GM12878 (cell line): ENCODE results near the gene ACTR1B. TPM values are rescaled to one million over a fixed set of nuclear protein-coding genes. Genes with fewer than 3 reads are reported as not detected.

Experiments used
- ATAC-seq: fragments of 200-7000 bp; cut with Tn5 transposase; 3 replicates; pipeline ENCODE4 v1.9.1; 2020; ENCODE audit warnings: mild to moderate bottlenecking, moderate library complexity
- BruUV-seq: library from RNA; stranded (reverse); fragments of 400-500 nt; replicated peaks from 2 replicates; lab custom pipeline; 2021; lab: Mats Ljungman, UMichigan
- CTCF ChIA-PET: fragments of 300-600 bp; sonication (Branson Sonifier 250); formaldehyde crosslinking; extraction: SDS; loops from one replicate; lab custom pipeline; 2021; ENCODE audit warnings: inconsistent platforms; lab: Yijun Ruan, JAX
- POLR2A ChIA-PET: fragments of 350-600 bp; formaldehyde crosslinking; extraction: SDS; loops from one replicate; lab custom pipeline; 2021; ENCODE audit warnings: inconsistent platforms; lab: Charles Lee
- RAD21 ChIA-PET: fragments of 300-600 bp; sonication (Branson Sonifier 250); formaldehyde crosslinking; loops from one replicate; lab custom pipeline; 2023; ENCODE audit warnings: antibody characterized with exemption; ENCODE audit not compliant: unreplicated experiment; lab: Charles Lee
- SMC1A ChIA-PET: fragments of 300-600 bp; sonication (Branson Sonifier 250); formaldehyde crosslinking; loops from one replicate; lab custom pipeline; 2023; ENCODE audit not compliant: unreplicated experiment, uncharacterized antibody; lab: Charles Lee
- DNase-seq: peaks from one replicate; pipeline ENCODE4 v3.0.0-alpha.2; 2011; ENCODE audit warnings: low read depth, low spot score
- FAIRE-seq: peaks from 3 replicates; lab custom pipeline; 2011; peaks lifted over from hg19 to GRCh38; lab: Jason Lieb, UNC
- H2AFZ ChIP-seq: 2 replicates; pipeline ENCODE4 v1.6.0; 2011; ENCODE audit warnings: low read depth, low read length, control low read depth; ENCODE audit not compliant: control insufficient read depth
- H3K27ac ChIP-seq: 2 replicates; pipeline ENCODE4 v1.5.1; 2011; ENCODE audit warnings: control low read depth; ENCODE audit not compliant: control insufficient read depth, insufficient read depth
- H3K27me3 ChIP-seq, 2 experiments: replicated peaks in 1 of 2; 2 replicates each; pipeline versions ENCODE4 v1.6.0 to v1.6.1; 2011; ENCODE audit warnings: low read length in 1 of 2; ENCODE audit not compliant: control insufficient read depth in 2 of 2, insufficient read depth in 2 of 2
- H3K36me3 ChIP-seq, 2 experiments: 2 replicates each; pipeline ENCODE4 v1.5.1; 2011; ENCODE audit warnings: low read length in 1 of 2; ENCODE audit not compliant: control insufficient read depth in 2 of 2, insufficient read depth in 2 of 2
- H3K4me1 ChIP-seq: 2 replicates; pipeline ENCODE4 v1.6.1; 2011; ENCODE audit warnings: mild to moderate bottlenecking, low read length, moderate library complexity, mixed read lengths; ENCODE audit not compliant: control insufficient read depth, insufficient read depth
- H3K4me2 ChIP-seq: 2 replicates; pipeline ENCODE4 v1.6.0; 2011; ENCODE audit warnings: control low read depth; ENCODE audit not compliant: control insufficient read depth, insufficient read depth
- H3K4me3 ChIP-seq: fragments of 200-600 bp; sonication (generic); 2 replicates; pipeline ENCODE4 v1.5.1; 2016
- H3K79me2 ChIP-seq: 2 replicates; pipeline ENCODE4 v1.6.0; 2011; ENCODE audit warnings: low read length; ENCODE audit not compliant: control insufficient read depth, insufficient read depth
- H3K9ac ChIP-seq: 2 replicates; pipeline ENCODE4 v1.8.0; 2011; ENCODE audit warnings: low read length, control low read depth, mixed read lengths; ENCODE audit not compliant: control insufficient read depth, insufficient read depth
- H3K9me3 ChIP-seq: replicated peaks from 3 replicates; pipeline ENCODE4 v1.5.1; 2011; ENCODE audit warnings: mild to moderate bottlenecking, low read length; ENCODE audit not compliant: control insufficient read depth, insufficient read depth
- H4K20me1 ChIP-seq: 2 replicates; pipeline ENCODE4 v1.6.0; 2011; ENCODE audit not compliant: control insufficient read depth, insufficient read depth
- ATF7 ChIP-seq: fragments of 450-650 bp; IDR thresholded peaks from 2 replicates; pipeline ENCODE4 v1.6.1; 2016; ENCODE audit warnings: low read depth, mild to moderate bottlenecking
- PAX8 ChIP-seq: fragments of 450-650 bp; IDR thresholded peaks from 2 replicates; pipeline ENCODE4 v1.6.1; 2017; ENCODE audit warnings: mild to moderate bottlenecking, moderate library complexity
- RCOR1 ChIP-seq: conservative IDR thresholded peaks from 2 replicates; pipeline ENCODE4 v1.6.1; 2012; ENCODE audit warnings: low read depth, low read length, improper control_type of control experiment
- ZNF384 ChIP-seq: IDR thresholded peaks from 2 replicates; pipeline ENCODE4 v1.6.1; 2012; ENCODE audit warnings: low read depth, mild to moderate bottlenecking, low read length, improper control_type of control experiment, borderline replicate concordance
- WGBS: methylation state at CpG from one replicate; pipeline ENCODE4 v1.1.6; 2016; ENCODE audit warnings: low lambda C conversion rate; ENCODE audit not compliant: insufficient replicate concordance, insufficient coverage; ENCODE audit errors: missing lambda C conversion rate; 5-methylcytosine and 5-hydroxymethylcytosine counted together
- in situ Hi-C: fragments of 300-500 bp; cut with MboI; formaldehyde crosslinking; loops from 9 replicates; pipeline ENCODE4 v1.14.3; 2018; ENCODE audit warnings: mixed read lengths
- intact Hi-C: fragments of 100-400 bp; cut with micrococcal nuclease; formaldehyde crosslinking; loops from one replicate; pipeline ENCODE4 v1.14.2; 2022; ENCODE audit not compliant: unreplicated experiment
- polyA plus RNA-seq, 11 experiments: library from polyadenylated mRNA; depleted of rRNA in 4 of 11; unstranded in 6 of 11; stranded (reverse) in 5 of 11; fragments of >200 nt; fragmentation: Nextera tagmentation in 4 of 11; fragmentation: Illumina TruSeq in 1 of 11; extraction: Ambion mirVana in 4 of 11; extraction: Trizol in 1 of 11; gene quantifications; 1 replicate in 1 of 11; 2 replicates in 10 of 11; pipeline versions ENCODE4 v1.2.1 to v1.2.3, GENCODE V29; 2011 to 2016; ENCODE audit warnings: inconsistent platforms in 2 of 11, missing spikeins in 2 of 11, low read depth in 1 of 11
- total RNA-seq, 4 experiments: library from RNA; depleted of rRNA in 3 of 4; stranded (reverse); fragments of >200 nt in 3 of 4; fragmentation: Illumina TruSeq in 1 of 4; extraction: Trizol in 1 of 4; gene quantifications; 2 replicates each; pipeline versions ENCODE4 v1.2.1 to v1.2.3, GENCODE V29; 2013 to 2021

Gene ACTR1B
- total and polyA plus RNA-seq, 10 of the 15 experiments (the other 5 are each of a cell fraction or from before 2014, with no cell fraction given), result 1.3 to 62.8 (median 44.8) TPM

DNA sequence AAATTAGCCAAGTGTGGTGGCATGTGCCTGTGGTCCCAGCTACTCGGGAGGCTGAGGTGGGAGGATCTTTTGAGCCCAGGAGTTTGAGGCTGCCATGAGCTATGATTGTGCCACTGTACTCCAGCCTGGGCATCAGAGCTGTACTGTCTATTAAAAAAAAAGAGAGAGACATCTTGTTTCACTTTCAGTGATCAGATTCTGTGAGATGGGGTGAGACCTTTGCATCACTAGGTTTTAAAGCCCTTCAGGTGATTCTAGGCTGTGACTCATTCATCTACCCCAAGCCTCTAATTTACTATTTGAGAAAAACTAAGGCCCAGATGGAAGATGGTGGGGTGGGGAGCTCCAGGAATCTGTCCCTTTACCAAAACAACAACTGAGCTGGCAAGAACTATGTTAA lies 12.8 kb upstream of the ACTR1B start:
- no peak overlapping the region for H3K4me3 ChIP-seq
- H3K4me2 ChIP-seq, result no peak overlapping the region
- ATAC-seq, result peak; percentile 74
- no peak overlapping the region for H2AFZ ChIP-seq
- no peak overlapping the region for H3K27ac ChIP-seq
- no TSS peak for BruUV-seq
- in situ Hi-C loops (no loop called here), intact Hi-C loops (no loop called here)
- DNase-seq, result no peak
- no peaks in the 10 kb centered on the region for H3K36me3 ChIP-seq
- WGBS, result 82% methylated on average over 1 of the region's 1 CpG
- ChIA-PET CTCF (interaction anchor here (1.2 to 3.3 kb wide), 6 partner anchors 11 to 86 kb away, joined by 3 to 26 read pairs (median 6); partner anchors contain the start of gene ACTR1B), RAD21 (interaction anchor here (0.6 to 3.6 kb wide), 6 partner anchors 10 to 31 kb away, joined by 3 to 27 read pairs (median 4); partner anchors contain the start of genes ACTR1B and COX5B), POLR2A (interaction anchor here (0.7 to 3.4 kb wide), 6 partner anchors 11 to 30 kb away, joined by 3 to 25 read pairs (median 8); partner anchors contain the start of genes ACTR1B and COX5B), SMC1A (interaction anchor here (1.2 to 3.1 kb wide), 3 partner anchors 12 to 20 kb away, joined by 4 to 32 read pairs (median 22); partner anchors contain the start of gene ACTR1B)
- H3K9me3 ChIP-seq, result no peaks in the 10 kb centered on the region; the same call in 2 of the 3 replicates
- H3K9ac ChIP-seq, result no peak overlapping the region
- no peaks in the 10 kb centered on the region for H3K79me2 ChIP-seq
- H3K4me1 ChIP-seq, result peaks cover 9% of the 10 kb centered on the region
- no peaks in the 10 kb centered on the region for H3K27me3 ChIP-seq
- TF ChIP-seq ZNF384, result peak; percentile 13; the same call in 1 of the 2 replicates
- TF ChIP-seq ATF7, result peak; percentile 31; the same call in 1 of the 2 replicates
- TF ChIP-seq PAX8, result no peak
- H4K20me1 ChIP-seq, result no peaks in the 10 kb centered on the region
- FAIRE-seq, result no peak

DNA sequence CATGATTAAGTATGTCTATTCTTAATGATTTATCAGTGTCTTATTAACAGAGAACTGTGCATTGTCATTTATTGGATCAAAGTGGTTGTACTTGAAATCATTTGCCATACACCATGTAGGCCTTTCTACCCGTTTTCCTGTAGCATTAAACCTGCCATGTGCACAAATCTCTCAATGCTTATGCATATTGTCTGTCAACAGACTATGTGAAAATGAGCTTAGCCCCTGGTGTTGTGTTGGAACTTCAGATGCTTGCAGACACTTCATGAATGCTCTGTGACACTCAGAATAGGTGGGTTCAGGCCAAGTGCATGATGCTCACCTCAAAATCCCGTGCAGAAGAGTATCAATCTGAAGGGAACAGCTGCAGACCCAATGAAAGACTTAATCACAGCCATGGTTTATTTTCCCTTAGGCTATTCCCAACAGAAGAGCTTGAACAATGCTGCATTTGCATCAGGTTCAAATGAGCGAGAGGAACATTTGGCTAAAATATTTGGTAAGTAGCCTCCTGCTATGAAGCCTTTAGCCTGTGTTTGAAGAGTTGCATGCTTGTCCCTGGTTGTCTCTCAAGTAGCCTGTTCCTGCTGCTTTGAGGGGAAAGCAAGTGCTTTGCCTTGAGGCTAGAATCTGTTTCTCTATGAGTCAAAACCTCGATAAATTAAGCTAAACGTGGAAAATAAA lies 11.7 kb upstream of the ACTR1B start:
- no TSS peak for BruUV-seq
- POLR2A ChIA-PET, result interaction anchor here (0.6 to 3.4 kb wide), 7 partner anchors 9 to 43 kb away, joined by 3 to 25 read pairs (median 12); partner anchors contain the start of genes ACTR1B and COX5B
- DNase-seq (no peak), ATAC-seq (no peak), FAIRE-seq (no peak)
- Histone ChIP-seq H3K9ac (no peak overlapping the region), H3K4me1 (peaks cover 9% of the 10 kb centered on the region), H3K4me2 (no peak overlapping the region), H3K79me2 (no peaks in the 10 kb centered on the region), H3K36me3 (no peaks in the 10 kb centered on the region), H3K27ac (no peak overlapping the region), H2AFZ (no peak overlapping the region), H3K27me3 (no peaks in the 10 kb centered on the region), H3K4me3 (no peak overlapping the region), H4K20me1 (no peaks in the 10 kb centered on the region), H3K9me3 (no peaks in the 10 kb centered on the region; the same call in 2 of the 3 replicates)
- RAD21 ChIA-PET, result interaction anchor here (1.4 to 3.6 kb wide), 3 partner anchors 11 to 30 kb away, joined by 6 to 27 read pairs (median 22); partner anchors contain the start of genes ACTR1B and COX5B
- in situ Hi-C loops, result no loop called here
- no peak for TF ChIP-seq RCOR1
- CTCF ChIA-PET, result interaction anchor here (0.7 to 3.3 kb wide), 11 partner anchors 9 to 317 kb away, joined by 3 to 26 read pairs (median 4); partner anchors contain the start of gene ACTR1B
- WGBS, result 38% methylated on average over 5 of the region's 5 CpGs
- SMC1A ChIA-PET, result interaction anchor here (1.3 to 3.1 kb wide), 4 partner anchors 11 to 29 kb away, joined by 7 to 32 read pairs (median 14); partner anchors contain the start of genes ACTR1B and COX5B
- intact Hi-C loops, result no loop called here
